A673 (cell line): ENCODE data around the gene TSKU.

Experiments used
- EZH2 ChIP-seq: fragments of 200-600 bp; sonication (generic); IDR thresholded peaks from 2 replicates; pipeline ENCODE4 v1.6.1; 2017; ENCODE audit warnings: borderline replicate concordance, low read depth, mild to moderate bottlenecking, mixed read lengths, antibody characterized with exemption, low read length; ENCODE audit not compliant: poor library complexity, severe bottlenecking
- TF ChIP-seq, protein P1 (sequence below): fragments of 300-800, 200-600 bp; sonication (generic); conservative IDR thresholded peaks from 2 replicates; pipeline ENCODE4 v1.5.1; 2017; ENCODE audit warnings: low read depth, mild to moderate bottlenecking, antibody characterized with exemption, low read length, moderate library complexity, mixed read lengths

DNA sequence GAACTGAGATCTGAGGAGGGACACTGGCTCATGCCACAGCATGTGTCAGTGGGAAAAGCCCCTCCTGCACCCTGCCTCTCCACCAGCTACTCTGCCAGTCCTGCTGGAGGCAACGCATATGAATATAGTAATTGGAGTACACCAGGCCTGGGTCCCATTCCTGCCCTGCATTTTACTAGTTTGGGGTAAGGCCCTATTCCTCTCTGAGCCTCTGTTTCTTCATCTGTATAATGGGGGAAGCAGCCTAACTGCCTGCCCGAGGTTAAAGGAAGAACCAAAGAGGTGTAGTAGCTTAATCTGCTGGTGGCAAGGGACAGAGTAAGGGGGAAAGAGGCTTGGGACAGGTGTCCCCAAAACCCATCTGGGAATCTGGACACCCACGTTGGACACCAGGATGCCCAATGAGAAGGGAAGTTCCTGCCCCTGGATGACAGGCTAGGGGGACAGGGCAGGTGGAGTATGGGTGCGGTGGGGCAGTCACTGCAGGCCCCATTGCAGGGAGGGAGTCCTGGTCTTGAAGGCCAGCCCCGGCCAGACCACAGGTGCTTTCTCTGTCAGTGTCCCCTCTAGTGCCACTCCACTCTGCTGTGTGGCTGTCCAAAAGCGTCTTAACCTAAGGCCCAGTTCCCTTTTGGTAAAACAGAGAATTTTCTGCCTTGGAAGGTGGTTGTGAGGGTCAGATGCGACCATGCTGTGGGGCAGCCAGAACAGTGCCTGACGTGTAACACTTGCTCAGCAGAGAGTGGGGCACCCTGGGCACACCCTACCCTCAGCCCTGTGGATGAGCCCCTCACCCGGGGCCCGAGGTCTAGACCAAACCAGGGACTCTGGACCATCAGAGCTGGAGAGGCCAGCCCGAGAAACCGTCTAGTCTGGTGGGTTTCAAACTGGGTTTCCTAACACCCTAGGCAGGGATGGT lies 11.5 kb downstream of the TSKU start:
- TF ChIP-seq, protein P1, sequence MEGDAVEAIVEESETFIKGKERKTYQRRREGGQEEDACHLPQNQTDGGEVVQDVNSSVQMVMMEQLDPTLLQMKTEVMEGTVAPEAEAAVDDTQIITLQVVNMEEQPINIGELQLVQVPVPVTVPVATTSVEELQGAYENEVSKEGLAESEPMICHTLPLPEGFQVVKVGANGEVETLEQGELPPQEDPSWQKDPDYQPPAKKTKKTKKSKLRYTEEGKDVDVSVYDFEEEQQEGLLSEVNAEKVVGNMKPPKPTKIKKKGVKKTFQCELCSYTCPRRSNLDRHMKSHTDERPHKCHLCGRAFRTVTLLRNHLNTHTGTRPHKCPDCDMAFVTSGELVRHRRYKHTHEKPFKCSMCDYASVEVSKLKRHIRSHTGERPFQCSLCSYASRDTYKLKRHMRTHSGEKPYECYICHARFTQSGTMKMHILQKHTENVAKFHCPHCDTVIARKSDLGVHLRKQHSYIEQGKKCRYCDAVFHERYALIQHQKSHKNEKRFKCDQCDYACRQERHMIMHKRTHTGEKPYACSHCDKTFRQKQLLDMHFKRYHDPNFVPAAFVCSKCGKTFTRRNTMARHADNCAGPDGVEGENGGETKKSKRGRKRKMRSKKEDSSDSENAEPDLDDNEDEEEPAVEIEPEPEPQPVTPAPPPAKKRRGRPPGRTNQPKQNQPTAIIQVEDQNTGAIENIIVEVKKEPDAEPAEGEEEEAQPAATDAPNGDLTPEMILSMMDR, result no peak
- TF ChIP-seq EZH2, result no peak
